ENCODE data around the gene UBE2R2.
"Not testable (repeated sequence)": the region's sequence is repeated elsewhere in the genome, so short reads cannot be mapped to it uniquely, and the experiment has no call there.

Gene UBE2R2

GRCh38 chr9:33804196-33804595 lies 12.8 kb upstream of the UBE2R2 start:
- H3K27me3 ChIP-seq (ENCODE audit: control insufficient read depth, insufficient read depth, low read length); H3K4me1 ChIP-seq (ENCODE audit: control insufficient read depth, insufficient read depth, low read length); H3K4me3 ChIP-seq (ENCODE audit: low read length); H3K27ac ChIP-seq (ENCODE audit: low read depth, low read length); H3K9ac ChIP-seq (ENCODE audit: low read length); H3K36me3 ChIP-seq (ENCODE audit: control insufficient read depth, insufficient read depth, low read length): not testable (repeated sequence)

- H3K4me3 ChIP-seq (ENCODE audit: low read length); H3K27me3 ChIP-seq (ENCODE audit: control insufficient read depth, insufficient read depth, low read length); H3K27ac ChIP-seq (ENCODE audit: low read depth, low read length); H3K9ac ChIP-seq (ENCODE audit: low read length); H3K4me1 ChIP-seq (ENCODE audit: control insufficient read depth, insufficient read depth, low read length); H3K36me3 ChIP-seq (ENCODE audit: control insufficient read depth, insufficient read depth, low read length): not testable (repeated sequence)
Measured at GRCh38 chr9:33807156-33807555, 9.8 kb upstream of the UBE2R2 start.

GRCh38 chr9:33808979-33809322 lies 8.0 kb upstream of the UBE2R2 start:
- not testable (repeated sequence) for H3K27ac ChIP-seq (ENCODE audit: low read depth, low read length); H3K36me3 ChIP-seq (ENCODE audit: control insufficient read depth, insufficient read depth, low read length); H3K9ac ChIP-seq (ENCODE audit: low read length); H3K4me3 ChIP-seq (ENCODE audit: low read length); H3K4me1 ChIP-seq (ENCODE audit: control insufficient read depth, insufficient read depth, low read length); H3K27me3 ChIP-seq (ENCODE audit: control insufficient read depth, insufficient read depth, low read length)

- H3K36me3 ChIP-seq (ENCODE audit: control insufficient read depth, insufficient read depth, low read length): no peaks in the 10 kb centered on the region
- H3K4me1 ChIP-seq (ENCODE audit: control insufficient read depth, insufficient read depth, low read length): peaks cover 6% of the 10 kb centered on the region
- H3K27me3 ChIP-seq (ENCODE audit: control insufficient read depth, insufficient read depth, low read length): no peaks in the 10 kb centered on the region
- no peak overlapping the region for H3K9ac ChIP-seq (ENCODE audit: low read length)
- no peak overlapping the region for H3K27ac ChIP-seq (ENCODE audit: low read depth, low read length)
- no peak overlapping the region for H3K4me3 ChIP-seq (ENCODE audit: low read length)
Measured at GRCh38 chr9:33809506-33809905, 7.5 kb upstream of the UBE2R2 start.

- Histone ChIP-seq H3K27ac (ENCODE audit: low read depth, low read length) (peak overlapping the region; percentile 58), H3K4me3 (ENCODE audit: low read length) (no peak overlapping the region), H3K27me3 (ENCODE audit: control insufficient read depth, insufficient read depth, low read length) (no peaks in the 10 kb centered on the region), H3K4me1 (ENCODE audit: control insufficient read depth, insufficient read depth, low read length) (peaks cover 16% of the 10 kb centered on the region), H3K9ac (ENCODE audit: low read length) (no peak overlapping the region), H3K36me3 (ENCODE audit: control insufficient read depth, insufficient read depth, low read length) (no peaks in the 10 kb centered on the region)
Measured at GRCh38 chr9:33813712-33814641, 3.0 kb upstream of the UBE2R2 start.

GRCh38 chr9:33815781-33816180 lies 1.2 kb upstream of the UBE2R2 start:
- H3K4me3 ChIP-seq (ENCODE audit: low read length): no peak overlapping the region
- H3K9ac ChIP-seq (ENCODE audit: low read length): no peak overlapping the region
- H3K4me1 ChIP-seq (ENCODE audit: control insufficient read depth, insufficient read depth, low read length): peaks cover 16% of the 10 kb centered on the region
- H3K36me3 ChIP-seq (ENCODE audit: control insufficient read depth, insufficient read depth, low read length): no peaks in the 10 kb centered on the region
- H3K27me3 ChIP-seq (ENCODE audit: control insufficient read depth, insufficient read depth, low read length): no peaks in the 10 kb centered on the region
- peak overlapping the region; percentile 98 for H3K27ac ChIP-seq (ENCODE audit: low read depth, low read length)

- Histone ChIP-seq H3K4me1 (ENCODE audit: control insufficient read depth, insufficient read depth, low read length) (peaks cover 16% of the 10 kb centered on the region), H3K27ac (ENCODE audit: low read depth, low read length) (peak overlapping the region; percentile 95), H3K27me3 (ENCODE audit: control insufficient read depth, insufficient read depth, low read length) (no peaks in the 10 kb centered on the region), H3K4me3 (ENCODE audit: low read length) (peak overlapping the region; percentile 95), H3K9ac (ENCODE audit: low read length) (peak overlapping the region; percentile 86), H3K36me3 (ENCODE audit: control insufficient read depth, insufficient read depth, low read length) (no peaks in the 10 kb centered on the region)
Measured at GRCh38 chr9:33817327-33818166, 587 bp downstream of the UBE2R2 start.

GRCh38 chr9:33818167-33818846 lies 1.3 kb downstream of the UBE2R2 start:
- Histone ChIP-seq H3K4me1 (ENCODE audit: control insufficient read depth, insufficient read depth, low read length) (peaks cover 16% of the 10 kb centered on the region), H3K4me3 (ENCODE audit: low read length) (peak overlapping the region; percentile 95), H3K27ac (ENCODE audit: low read depth, low read length) (peak overlapping the region; percentile 95), H3K27me3 (ENCODE audit: control insufficient read depth, insufficient read depth, low read length) (no peaks in the 10 kb centered on the region), H3K36me3 (ENCODE audit: control insufficient read depth, insufficient read depth, low read length) (no peaks in the 10 kb centered on the region), H3K9ac (ENCODE audit: low read length) (peak overlapping the region; percentile 67)

GRCh38 chr9:33818847-33819500 lies 2.0 kb downstream of the UBE2R2 start:
- Histone ChIP-seq H3K9ac (ENCODE audit: low read length) (peak overlapping the region; percentile 58), H3K4me1 (ENCODE audit: control insufficient read depth, insufficient read depth, low read length) (peaks cover 14% of the 10 kb centered on the region), H3K36me3 (ENCODE audit: control insufficient read depth, insufficient read depth, low read length) (no peaks in the 10 kb centered on the region), H3K27me3 (ENCODE audit: control insufficient read depth, insufficient read depth, low read length) (no peaks in the 10 kb centered on the region), H3K4me3 (ENCODE audit: low read length) (peak overlapping the region; percentile 95), H3K27ac (ENCODE audit: low read depth, low read length) (peak overlapping the region; percentile 95)

GRCh38 chr9:33820231-33820745 lies 3.3 kb downstream of the UBE2R2 start:
- no peak overlapping the region for H3K27ac ChIP-seq (ENCODE audit: low read depth, low read length)
- no peaks in the 10 kb centered on the region for H3K36me3 ChIP-seq (ENCODE audit: control insufficient read depth, insufficient read depth, low read length)
- H3K4me3 ChIP-seq (ENCODE audit: low read length): no peak overlapping the region
- H3K4me1 ChIP-seq (ENCODE audit: control insufficient read depth, insufficient read depth, low read length): peaks cover 11% of the 10 kb centered on the region
- no peak overlapping the region for H3K9ac ChIP-seq (ENCODE audit: low read length)
- no peaks in the 10 kb centered on the region for H3K27me3 ChIP-seq (ENCODE audit: control insufficient read depth, insufficient read depth, low read length)

GRCh38 chr9:33823801-33824200 lies 6.8 kb downstream of the UBE2R2 start:
- peaks cover 2% of the 10 kb centered on the region for H3K4me1 ChIP-seq (ENCODE audit: control insufficient read depth, insufficient read depth, low read length)
- no peak overlapping the region for H3K27ac ChIP-seq (ENCODE audit: low read depth, low read length)
- H3K27me3 ChIP-seq (ENCODE audit: control insufficient read depth, insufficient read depth, low read length): no peaks in the 10 kb centered on the region

GRCh38 chr9:33827285-33827684 lies 10.3 kb downstream of the UBE2R2 start:
- not testable (repeated sequence) for H3K36me3 ChIP-seq (ENCODE audit: control insufficient read depth, insufficient read depth, low read length); H3K9ac ChIP-seq (ENCODE audit: low read length); H3K27ac ChIP-seq (ENCODE audit: low read depth, low read length); H3K4me1 ChIP-seq (ENCODE audit: control insufficient read depth, insufficient read depth, low read length); H3K27me3 ChIP-seq (ENCODE audit: control insufficient read depth, insufficient read depth, low read length); H3K4me3 ChIP-seq (ENCODE audit: low read length)

More at GRCh38 chr9:33823801-33824200, 6.8 kb downstream of the UBE2R2 start:
- Histone ChIP-seq H3K4me3 (ENCODE audit: low read length) (no peak overlapping the region), H3K36me3 (ENCODE audit: control insufficient read depth, insufficient read depth, low read length) (no peaks in the 10 kb centered on the region), H3K9ac (ENCODE audit: low read length) (no peak overlapping the region)

Measured in rectal smooth muscle tissue (tissue), 1 donor.